ENCODE results near the gene CERS6. TPM values are rescaled to one million over a fixed set of nuclear protein-coding genes. Genes with fewer than 3 reads are reported as not detected.

CERS6 gene
- total RNA-seq, 1 experiment from 2014 or later, result 30.3 TPM

- TSS peak; percentile 36 for BruUV-seq (replicated peaks)
- POLR2A ChIA-PET, result interaction anchor here (0.5 to 0.7 kb wide), 3 partner anchors 10 to 191 kb away, joined by 3 to 4 read pairs (median 3); no protein-coding TSS in a partner anchor
- ATAC-seq, result no peak
- DNase-seq (ENCODE audit: low read depth, low spot score), result no peak
- Histone ChIP-seq H3K4me1 (ENCODE audit: control insufficient read depth, insufficient read depth, low read length) (peaks cover 15% of the 10 kb centered on the region), H3K27ac (ENCODE audit: low read length) (no peak overlapping the region), H3K9me3 (ENCODE audit: control insufficient read depth, insufficient read depth, low read depth, low read length) (no peaks in the 10 kb centered on the region), H3K27me3 (ENCODE audit: control insufficient read depth, insufficient read depth, low read length) (no peaks in the 10 kb centered on the region), H3K36me3 (ENCODE audit: control insufficient read depth, insufficient read depth, low read length) (no peaks in the 10 kb centered on the region; the same call in 1 of the 2 replicates), H3K4me3 (ENCODE audit: low read depth in 2 of 2, low read length in 2 of 2) (no peak overlapping the region)
- intact Hi-C loops (cut with micrococcal nuclease; ENCODE audit: unreplicated experiment), result no loop called here
- in situ Hi-C loops (cut with HindIII; ENCODE audit: low pct_unique_long_range_greater_than_20kb, low sequenced_read_pairs), result no loop called here
- CTCF ChIA-PET, result interaction anchor here (0.7 kb wide), 1 partner anchor 18 kb away, joined by 11 read pairs; no protein-coding TSS in a partner anchor
- TF ChIP-seq SIN3A (IDR thresholded peaks at IDR 0.05; ENCODE audit: borderline replicate concordance, insufficient read depth, low read depth, low read length) (no peak), REST (IDR thresholded peaks at IDR 0.05; ENCODE audit: insufficient read depth in 1 of 2, low read depth in 2 of 2, low read length in 1 of 2) (no peak), POLR2AphosphoS5 (IDR thresholded peaks at IDR 0.05; ENCODE audit: low read depth, low read length) (no peak), TCF7L2 (IDR thresholded peaks at IDR 0.05; ENCODE audit: low read depth, low read length) (no peak)
- TF ChIP-seq, protein P1, sequence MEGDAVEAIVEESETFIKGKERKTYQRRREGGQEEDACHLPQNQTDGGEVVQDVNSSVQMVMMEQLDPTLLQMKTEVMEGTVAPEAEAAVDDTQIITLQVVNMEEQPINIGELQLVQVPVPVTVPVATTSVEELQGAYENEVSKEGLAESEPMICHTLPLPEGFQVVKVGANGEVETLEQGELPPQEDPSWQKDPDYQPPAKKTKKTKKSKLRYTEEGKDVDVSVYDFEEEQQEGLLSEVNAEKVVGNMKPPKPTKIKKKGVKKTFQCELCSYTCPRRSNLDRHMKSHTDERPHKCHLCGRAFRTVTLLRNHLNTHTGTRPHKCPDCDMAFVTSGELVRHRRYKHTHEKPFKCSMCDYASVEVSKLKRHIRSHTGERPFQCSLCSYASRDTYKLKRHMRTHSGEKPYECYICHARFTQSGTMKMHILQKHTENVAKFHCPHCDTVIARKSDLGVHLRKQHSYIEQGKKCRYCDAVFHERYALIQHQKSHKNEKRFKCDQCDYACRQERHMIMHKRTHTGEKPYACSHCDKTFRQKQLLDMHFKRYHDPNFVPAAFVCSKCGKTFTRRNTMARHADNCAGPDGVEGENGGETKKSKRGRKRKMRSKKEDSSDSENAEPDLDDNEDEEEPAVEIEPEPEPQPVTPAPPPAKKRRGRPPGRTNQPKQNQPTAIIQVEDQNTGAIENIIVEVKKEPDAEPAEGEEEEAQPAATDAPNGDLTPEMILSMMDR (IDR thresholded peaks at IDR 0.05), result no peak
These were observed 4.5 kb downstream of the CERS6 start for GRCh38 chr2:168460571-168460970.

DNA sequence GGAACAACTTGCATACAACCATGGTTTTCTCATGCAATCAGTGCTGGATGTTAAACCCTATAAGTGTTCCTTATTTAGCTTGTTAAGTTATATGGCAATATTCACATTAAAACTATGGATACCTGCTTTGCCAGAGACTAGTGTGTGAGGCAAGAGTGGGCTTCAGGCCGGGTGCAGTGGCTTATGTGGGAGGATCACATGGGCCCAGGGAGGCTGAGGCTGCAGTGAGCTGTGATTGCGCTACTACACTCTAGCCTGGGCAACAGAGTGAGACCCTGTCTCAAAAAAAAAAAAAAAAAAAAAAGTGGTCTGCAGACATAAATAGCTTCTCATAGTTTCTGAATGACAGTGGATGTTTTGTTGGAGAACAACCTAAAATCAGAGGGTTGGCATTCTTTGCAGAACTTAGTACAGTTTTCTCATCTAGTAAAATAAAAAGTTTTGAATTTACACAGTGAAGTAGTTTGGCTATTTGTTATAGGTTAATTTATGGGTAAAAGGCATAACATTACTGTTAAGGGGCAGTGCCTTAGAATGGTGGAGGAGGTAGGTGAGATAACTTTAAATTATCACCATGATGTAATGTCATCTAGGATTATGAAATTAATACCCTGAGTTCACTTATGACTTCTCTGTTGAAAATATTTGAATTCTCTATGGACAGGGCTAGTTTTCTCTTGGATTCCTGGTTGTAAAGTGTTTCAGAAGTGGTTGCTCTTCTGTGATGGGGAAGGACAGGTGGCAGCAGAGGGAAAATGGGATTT is 5.3 kb downstream of the CERS6 start:
- Histone ChIP-seq H3K4me3 (ENCODE audit: low read depth in 2 of 2, low read length in 2 of 2) (no peak overlapping the region), H3K4me1 (ENCODE audit: control insufficient read depth, insufficient read depth, low read length) (peaks cover 21% of the 10 kb centered on the region), H3K36me3 (ENCODE audit: control insufficient read depth, insufficient read depth, low read length) (no peaks in the 10 kb centered on the region; the same call in 1 of the 2 replicates), H3K27me3 (ENCODE audit: control insufficient read depth, insufficient read depth, low read length) (no peaks in the 10 kb centered on the region), H3K9me3 (ENCODE audit: control insufficient read depth, insufficient read depth, low read depth, low read length) (no peaks in the 10 kb centered on the region), H3K27ac (ENCODE audit: low read length) (no peak overlapping the region)
- in situ Hi-C loops (cut with HindIII; ENCODE audit: low pct_unique_long_range_greater_than_20kb, low sequenced_read_pairs), result no loop called here
- TF ChIP-seq SIN3A (IDR thresholded peaks at IDR 0.05; ENCODE audit: borderline replicate concordance, insufficient read depth, low read depth, low read length) (no peak), TCF7L2 (IDR thresholded peaks at IDR 0.05; ENCODE audit: low read depth, low read length) (no peak), REST (IDR thresholded peaks at IDR 0.05; ENCODE audit: insufficient read depth in 1 of 2, low read depth in 2 of 2, low read length in 1 of 2) (no peak), POLR2AphosphoS5 (IDR thresholded peaks at IDR 0.05; ENCODE audit: low read depth, low read length) (no peak)
- TF ChIP-seq, protein P1 (IDR thresholded peaks at IDR 0.05), result no peak
- POLR2A ChIA-PET, result interaction anchor here (0.6 kb wide), 1 partner anchor 57 kb away, joined by 4 read pairs; no protein-coding TSS in a partner anchor
- intact Hi-C loops (cut with micrococcal nuclease; ENCODE audit: unreplicated experiment), result no loop called here
- CTCF ChIA-PET, result interaction anchor here (0.6 kb wide), 1 partner anchor 9 kb away, joined by 6 read pairs; no protein-coding TSS in a partner anchor
- ATAC-seq (no peak), DNase-seq (ENCODE audit: low read depth, low spot score) (no peak)
- no TSS peak for BruUV-seq (replicated peaks)
